IPS DF 6.9 (cell line): Measurements from ENCODE around the gene C20orf144.
"Not testable (repeated sequence)": the region's sequence is repeated elsewhere in the genome, so short reads cannot be mapped to it uniquely, and the experiment has no call there.

Source experiments
- DNase-seq: peaks from one replicate; pipeline ENCODE4 v3.0.0-alpha.2; 2013; ENCODE audit warnings: low read depth, low spot score
- H3K27ac ChIP-seq: one replicate; pipeline ENCODE4 v1.5.1; 2013; ENCODE audit warnings: low read length, control low read depth
- H3K27me3 ChIP-seq: 2 replicates; pipeline ENCODE4 v1.6.1; 2013; ENCODE audit warnings: mild to moderate bottlenecking, low read length; ENCODE audit not compliant: control insufficient read depth, insufficient read depth
- H3K36me3 ChIP-seq: 2 replicates; pipeline ENCODE4 v1.6.1; 2013; ENCODE audit warnings: low read length; ENCODE audit not compliant: control insufficient read depth, insufficient read depth
- H3K4me1 ChIP-seq: 2 replicates; pipeline ENCODE4 v1.6.1; 2013; ENCODE audit warnings: low read length; ENCODE audit not compliant: control insufficient read depth, insufficient read depth
- H3K4me3 ChIP-seq: 2 replicates; pipeline ENCODE4 v1.5.1; 2013; ENCODE audit warnings: mild to moderate bottlenecking, low read length
- H3K9me3 ChIP-seq: 2 replicates; pipeline ENCODE4 v1.6.1; 2013; ENCODE audit warnings: low read length, inconsistent platforms; ENCODE audit not compliant: control insufficient read depth, insufficient read depth
- WGBS: extraction: QIAGEN DNeasy Blood & Tissue Kit; methylation state at CpG from one replicate; pipeline ENCODE4 v1.1.7; 2013; ENCODE audit warnings: mixed read lengths, missing lambda C conversion rate; ENCODE audit not compliant: insufficient read length, insufficient coverage; 5-methylcytosine and 5-hydroxymethylcytosine counted together

Gene C20orf144

GRCh38 chr20:33687993-33688937 lies 26.1 kb downstream of the C20orf144 start:
- Histone ChIP-seq H3K27ac (no peak overlapping the region), H3K27me3 (no peaks in the 10 kb centered on the region; the same call in 1 of the 2 replicates), H3K9me3 (no peaks in the 10 kb centered on the region), H3K4me3 (no peak overlapping the region), H3K36me3 (no peaks in the 10 kb centered on the region), H3K4me1 (peaks cover 4% of the 10 kb centered on the region; the same call in 1 of the 2 replicates)
- no CpG with 5 or more reads among the region's 3 CpGs for WGBS
- no peak for DNase-seq

GRCh38 chr20:33688938-33689424 lies 26.9 kb downstream of the C20orf144 start:
- Histone ChIP-seq H3K9me3 (no peaks in the 10 kb centered on the region), H3K4me1 (peaks cover 5% of the 10 kb centered on the region; the same call in 1 of the 2 replicates), H3K27me3 (no peaks in the 10 kb centered on the region; the same call in 1 of the 2 replicates), H3K4me3 (no peak overlapping the region), H3K27ac (no peak overlapping the region), H3K36me3 (no peaks in the 10 kb centered on the region)
- WGBS, result no CpG with 5 or more reads among the region's 3 CpGs
- DNase-seq, result no peak

GRCh38 chr20:33689493-33689892 lies 27.4 kb downstream of the C20orf144 start:
- Histone ChIP-seq H3K36me3 (no peaks in the 10 kb centered on the region), H3K4me3 (no peak overlapping the region), H3K4me1 (peaks cover 7% of the 10 kb centered on the region; the same call in 1 of the 2 replicates), H3K27me3 (no peaks in the 10 kb centered on the region; the same call in 1 of the 2 replicates), H3K27ac (no peak overlapping the region), H3K9me3 (no peaks in the 10 kb centered on the region)
- no CpG with 5 or more reads among the region's 1 CpG for WGBS
- DNase-seq, result no peak

GRCh38 chr20:33689973-33690372 lies 27.8 kb downstream of the C20orf144 start:
- H3K27ac ChIP-seq, result no peak overlapping the region
- H3K27me3 ChIP-seq, result no peaks in the 10 kb centered on the region; the same call in 1 of the 2 replicates
- H3K36me3 ChIP-seq, result no peaks in the 10 kb centered on the region
- no peak for DNase-seq
- no peaks in the 10 kb centered on the region for H3K9me3 ChIP-seq
- H3K4me3 ChIP-seq, result no peak overlapping the region
- no CpG with 5 or more reads among the region's 4 CpGs for WGBS
- H3K4me1 ChIP-seq, result peaks cover 7% of the 10 kb centered on the region; the same call in 1 of the 2 replicates

DNA sequence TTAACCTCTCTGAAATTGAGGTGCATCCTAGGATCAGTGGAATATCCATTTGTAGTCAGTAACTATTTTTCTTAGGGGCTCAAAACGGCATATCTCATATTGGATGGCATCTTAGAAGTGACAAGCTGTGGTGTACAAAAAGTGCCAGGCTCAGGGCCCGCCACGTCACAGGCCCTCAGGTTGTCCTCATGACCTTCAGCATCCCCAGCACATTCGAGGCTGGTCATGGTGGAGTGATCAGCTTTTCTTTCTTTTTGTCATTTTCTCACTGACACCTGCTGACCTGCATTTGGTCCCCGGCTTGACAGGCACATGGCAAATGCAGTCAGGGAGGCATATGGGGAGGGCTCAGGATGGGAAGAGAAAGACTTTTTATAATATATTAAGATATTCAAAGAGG lies 31.2 kb downstream of the C20orf144 start:
- no peak overlapping the region for H3K4me3 ChIP-seq
- H3K36me3 ChIP-seq, result no peaks in the 10 kb centered on the region
- WGBS, result no CpG with 5 or more reads among the region's 5 CpGs
- no peak overlapping the region for H3K27ac ChIP-seq
- no peak for DNase-seq
- no peaks in the 10 kb centered on the region; the same call in 1 of the 2 replicates for H3K27me3 ChIP-seq
- H3K4me1 ChIP-seq, result peaks cover 3% of the 10 kb centered on the region; the same call in 1 of the 2 replicates
- no peaks in the 10 kb centered on the region for H3K9me3 ChIP-seq

DNA sequence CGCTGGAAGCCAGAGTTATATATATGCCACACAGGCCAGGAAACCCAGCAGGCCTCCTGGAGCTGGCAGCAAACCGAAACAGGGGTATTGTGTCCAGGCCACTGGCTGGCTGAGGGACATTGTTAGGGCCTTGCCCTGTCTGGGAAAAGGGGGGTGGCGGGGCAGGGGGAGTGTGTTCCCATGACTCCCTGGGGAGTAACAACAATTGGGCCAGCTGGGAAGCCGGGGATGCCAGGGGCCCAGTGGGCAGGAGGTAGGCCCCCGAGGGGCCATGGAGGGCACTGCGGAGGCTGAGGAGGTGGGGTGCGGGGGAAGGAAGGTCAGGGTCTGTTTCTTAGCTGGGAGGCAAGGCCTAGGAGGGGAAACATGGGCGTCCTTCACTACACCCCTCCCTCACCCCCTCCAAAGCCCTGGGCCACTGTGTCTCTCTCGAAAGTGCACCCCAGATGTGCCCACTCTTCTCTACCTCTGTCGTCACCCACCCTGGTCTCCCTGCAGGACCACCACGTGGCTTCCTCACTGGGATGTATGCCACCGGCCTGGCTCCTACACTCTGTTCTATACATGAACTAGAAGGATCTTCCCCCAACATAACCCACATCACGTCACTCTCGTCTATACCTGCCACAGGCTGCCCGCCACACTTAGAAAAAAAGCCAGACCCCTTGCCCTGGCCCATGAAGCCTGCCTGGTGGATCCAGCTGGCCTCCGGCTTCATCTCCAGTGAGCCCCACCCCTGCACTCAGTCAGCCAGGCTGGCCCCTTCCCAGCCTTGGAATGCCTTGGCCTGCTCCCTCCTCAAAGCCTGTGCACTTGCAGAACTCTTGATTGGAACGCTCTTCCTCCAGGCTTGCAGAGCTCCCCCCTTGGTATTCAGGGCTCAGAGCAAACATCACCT lies 31.9 kb downstream of the C20orf144 start:
- no CpG with 5 or more reads among the region's 17 CpGs for WGBS
- no peaks in the 10 kb centered on the region for H3K9me3 ChIP-seq
- no peak overlapping the region for H3K4me3 ChIP-seq
- no peaks in the 10 kb centered on the region; the same call in 1 of the 2 replicates for H3K27me3 ChIP-seq
- no peak for DNase-seq
- no peak overlapping the region for H3K27ac ChIP-seq
- no peaks in the 10 kb centered on the region for H3K36me3 ChIP-seq
- peaks cover 3% of the 10 kb centered on the region; the same call in 1 of the 2 replicates for H3K4me1 ChIP-seq

GRCh38 chr20:33694639-33695012 lies 32.5 kb downstream of the C20orf144 start:
- WGBS, result no CpG with 5 or more reads among the region's 6 CpGs
- H3K4me1 ChIP-seq, result peaks cover 3% of the 10 kb centered on the region; the same call in 1 of the 2 replicates
- no peak for DNase-seq

GRCh38 chr20:33696448-33696847 lies 34.3 kb downstream of the C20orf144 start:
- H3K4me3 ChIP-seq, result no peak overlapping the region
- H3K4me1 ChIP-seq, result peaks cover 3% of the 10 kb centered on the region; the same call in 1 of the 2 replicates

More at GRCh38 chr20:33694639-33695012, 32.5 kb downstream of the C20orf144 start:
- H3K27ac ChIP-seq, result no peak overlapping the region
- no peaks in the 10 kb centered on the region for H3K36me3 ChIP-seq
- no peak overlapping the region for H3K4me3 ChIP-seq
- no peaks in the 10 kb centered on the region for H3K9me3 ChIP-seq
- H3K27me3 ChIP-seq, result no peaks in the 10 kb centered on the region

GRCh38 chr20:33697129-33697528 lies 35.0 kb downstream of the C20orf144 start:
- H3K27me3 ChIP-seq, result no peaks in the 10 kb centered on the region
- WGBS, result no CpG with 5 or more reads among the region's 8 CpGs
- peaks cover 3% of the 10 kb centered on the region; the same call in 1 of the 2 replicates for H3K4me1 ChIP-seq
- H3K9me3 ChIP-seq, result no peaks in the 10 kb centered on the region
- H3K36me3 ChIP-seq, result no peaks in the 10 kb centered on the region
- H3K27ac ChIP-seq, result no peak overlapping the region
- no peak for DNase-seq
- no peak overlapping the region for H3K4me3 ChIP-seq

More at GRCh38 chr20:33696448-33696847, 34.3 kb downstream of the C20orf144 start:
- no peaks in the 10 kb centered on the region for H3K9me3 ChIP-seq
- no peaks in the 10 kb centered on the region for H3K36me3 ChIP-seq
- no peak overlapping the region for H3K27ac ChIP-seq
- H3K27me3 ChIP-seq, result no peaks in the 10 kb centered on the region
- no CpG with 5 or more reads among the region's 4 CpGs for WGBS
- no peak for DNase-seq

DNA sequence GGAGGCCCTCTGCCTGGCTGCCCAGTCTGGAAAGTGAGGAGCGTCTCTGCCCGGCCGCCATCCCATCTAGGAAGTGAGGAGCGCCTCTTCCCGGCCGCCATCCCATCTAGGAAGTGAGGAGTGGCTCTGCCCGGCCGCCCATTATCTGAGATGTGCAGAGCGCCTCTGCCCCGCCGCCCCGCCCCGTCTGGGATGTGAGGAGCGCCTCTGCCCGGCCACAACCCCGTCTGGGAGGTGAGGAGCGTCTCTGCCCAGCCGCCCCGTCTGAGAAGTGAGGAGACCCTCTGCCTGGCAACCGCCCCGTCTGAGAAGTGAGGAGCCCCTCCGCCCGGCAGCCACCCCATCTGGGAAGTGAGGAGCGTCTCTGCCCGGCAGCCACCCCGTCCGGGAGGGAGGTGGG lies 36.8 kb downstream of the C20orf144 start:
- H3K27ac ChIP-seq, H3K4me3 ChIP-seq, H3K36me3 ChIP-seq, DNase-seq, H3K27me3 ChIP-seq, H3K4me1 ChIP-seq, H3K9me3 ChIP-seq: not testable (repeated sequence)
- no CpG with 5 or more reads among the region's 27 CpGs for WGBS
